ENCODE data around the gene RPL27A. TPM values are rescaled to one million over a fixed set of nuclear protein-coding genes. Genes with fewer than 3 reads are reported as not detected.

RPL27A gene
- total and polyA plus RNA-seq, 2 donors (not counting 1 experiment from before 2014, with no cell fraction given): 1,009 to 1,473 TPM

DNA sequence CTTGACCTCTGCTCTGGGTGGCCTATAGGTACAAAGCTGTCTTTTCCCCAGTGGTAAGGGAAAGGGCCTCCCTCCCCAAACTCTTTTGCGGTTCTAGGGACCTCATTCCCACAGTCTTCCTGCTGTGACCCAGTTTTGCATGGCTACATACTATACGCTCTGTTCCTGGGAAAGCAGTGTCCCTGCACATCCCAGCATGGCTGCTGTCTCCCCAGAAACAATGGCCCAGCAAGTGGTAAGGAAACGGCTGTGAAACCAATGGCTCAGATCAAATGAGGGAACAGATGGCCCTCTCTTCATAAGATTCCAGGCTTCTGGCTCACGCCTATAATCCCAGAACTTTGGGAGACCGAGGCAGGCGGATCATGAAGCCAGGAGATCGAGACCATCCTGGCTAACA, 41.1 kb downstream of the RPL27A start:
- H3K27me3 ChIP-seq (replicated peaks in 1 of 4; ENCODE audit: control extremely low read depth in 1 of 4, control insufficient read depth in 3 of 4, insufficient read depth in 4 of 4, low read length in 3 of 4): no peaks in the 10 kb centered on the region
- no peak overlapping the region for H3K4me3 ChIP-seq (ENCODE audit: control extremely low read depth in 1 of 5, extremely low read depth in 1 of 5, insufficient read depth in 1 of 5, low read depth in 2 of 5, low read length in 4 of 5)
- DNase-seq: no peak
- H3K4me1 ChIP-seq (ENCODE audit: control insufficient read depth in 2 of 2, insufficient read depth in 2 of 2, low read length in 2 of 2): peaks cover 2% of the 10 kb centered on the region in 2 donors
- no peak overlapping the region for H2AFZ ChIP-seq (ENCODE audit: insufficient read depth, low read depth, low read length, poor library complexity, severe bottlenecking)
- H3K9me3 ChIP-seq (ENCODE audit: control extremely low read depth in 1 of 3, control insufficient read depth in 2 of 3, insufficient read depth in 1 of 3, low read length in 2 of 3): no peaks in the 10 kb centered on the region
- no peaks in the 10 kb centered on the region for H3K79me2 ChIP-seq (ENCODE audit: control insufficient read depth, insufficient read depth, low read length)
- Mint-ChIP-seq H3K4me1 (peaks cover 2% of the 10 kb centered on the region), H3K4me3 (no peak overlapping the region), H3K27ac (no peak overlapping the region), H3K27me3 (peaks cover 10% of the 10 kb centered on the region), H3K9me3 (ENCODE audit: insufficient read depth) (no peaks in the 10 kb centered on the region)
- CTCF ChIA-PET: interaction anchor here (1.3 kb wide), 1 partner anchor 8 kb away, joined by 4 read pairs; no protein-coding TSS in a partner anchor
- no peak for TF ChIP-seq EZH2 (IDR thresholded peaks at IDR 0.05; ENCODE audit: borderline replicate concordance, insufficient read depth, low read depth, low read length, poor library complexity, severe bottlenecking)
- TF ChIP-seq, protein P1, sequence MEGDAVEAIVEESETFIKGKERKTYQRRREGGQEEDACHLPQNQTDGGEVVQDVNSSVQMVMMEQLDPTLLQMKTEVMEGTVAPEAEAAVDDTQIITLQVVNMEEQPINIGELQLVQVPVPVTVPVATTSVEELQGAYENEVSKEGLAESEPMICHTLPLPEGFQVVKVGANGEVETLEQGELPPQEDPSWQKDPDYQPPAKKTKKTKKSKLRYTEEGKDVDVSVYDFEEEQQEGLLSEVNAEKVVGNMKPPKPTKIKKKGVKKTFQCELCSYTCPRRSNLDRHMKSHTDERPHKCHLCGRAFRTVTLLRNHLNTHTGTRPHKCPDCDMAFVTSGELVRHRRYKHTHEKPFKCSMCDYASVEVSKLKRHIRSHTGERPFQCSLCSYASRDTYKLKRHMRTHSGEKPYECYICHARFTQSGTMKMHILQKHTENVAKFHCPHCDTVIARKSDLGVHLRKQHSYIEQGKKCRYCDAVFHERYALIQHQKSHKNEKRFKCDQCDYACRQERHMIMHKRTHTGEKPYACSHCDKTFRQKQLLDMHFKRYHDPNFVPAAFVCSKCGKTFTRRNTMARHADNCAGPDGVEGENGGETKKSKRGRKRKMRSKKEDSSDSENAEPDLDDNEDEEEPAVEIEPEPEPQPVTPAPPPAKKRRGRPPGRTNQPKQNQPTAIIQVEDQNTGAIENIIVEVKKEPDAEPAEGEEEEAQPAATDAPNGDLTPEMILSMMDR (IDR thresholded peaks at IDR 0.05): no peak
- WGBS (ENCODE audit: insufficient coverage): 92% methylated on average over 4 of the region's 7 CpGs
- no peak overlapping the region for H3K4me2 ChIP-seq (replicated peaks; ENCODE audit: low read depth, low read length, poor library complexity, severe bottlenecking)
- POLR2A ChIA-PET: no interaction called here
- no peak for ATAC-seq (ENCODE audit: low read depth)
- H3K27ac ChIP-seq (ENCODE audit: low read length in 2 of 2): no peak overlapping the region
- no peaks in the 10 kb centered on the region for H4K20me1 ChIP-seq (ENCODE audit: control insufficient read depth, insufficient read depth, low read length, poor library complexity, severe bottlenecking)
- intact Hi-C loops (cut with micrococcal nuclease): no loop called here
- no peak overlapping the region for H3K9ac ChIP-seq (ENCODE audit: low read length)
- H3K36me3 ChIP-seq (replicated peaks in 1 of 2; ENCODE audit: control extremely low read depth in 1 of 2, control insufficient read depth in 1 of 2, extremely low read depth in 1 of 2, insufficient read depth in 2 of 2, low read length in 1 of 2): no peaks in the 10 kb centered on the region

GRCh38 chr11:8724682-8725081, 42.1 kb downstream of the RPL27A start:
- WGBS (ENCODE audit: insufficient coverage): 74% methylated on average over 7 of the region's 7 CpGs
- Histone ChIP-seq H3K9ac (ENCODE audit: low read length) (no peak overlapping the region), H3K9me3 (ENCODE audit: control extremely low read depth in 1 of 3, control insufficient read depth in 2 of 3, insufficient read depth in 1 of 3, low read length in 2 of 3) (no peaks in the 10 kb centered on the region), H3K4me3 (ENCODE audit: control extremely low read depth in 1 of 5, extremely low read depth in 1 of 5, insufficient read depth in 1 of 5, low read depth in 2 of 5, low read length in 4 of 5) (no peak overlapping the region), H3K27ac (ENCODE audit: low read length in 2 of 2) (no peak overlapping the region), H3K4me2 (replicated peaks; ENCODE audit: low read depth, low read length, poor library complexity, severe bottlenecking) (no peak overlapping the region), H4K20me1 (ENCODE audit: control insufficient read depth, insufficient read depth, low read length, poor library complexity, severe bottlenecking) (no peaks in the 10 kb centered on the region), H3K4me1 (ENCODE audit: control insufficient read depth in 2 of 2, insufficient read depth in 2 of 2, low read length in 2 of 2) (no peaks in the 10 kb centered on the region), H3K27me3 (replicated peaks in 1 of 4; ENCODE audit: control extremely low read depth in 1 of 4, control insufficient read depth in 3 of 4, insufficient read depth in 4 of 4, low read length in 3 of 4) (peaks cover 0 to 2% (median 0%) of the 10 kb centered on the region in 4 experiments), H3K79me2 (ENCODE audit: control insufficient read depth, insufficient read depth, low read length) (no peaks in the 10 kb centered on the region), H3K36me3 (replicated peaks in 1 of 2; ENCODE audit: control extremely low read depth in 1 of 2, control insufficient read depth in 1 of 2, extremely low read depth in 1 of 2, insufficient read depth in 2 of 2, low read length in 1 of 2) (no peaks in the 10 kb centered on the region), H2AFZ (ENCODE audit: insufficient read depth, low read depth, low read length, poor library complexity, severe bottlenecking) (no peak overlapping the region)
- CTCF ChIA-PET: no interaction called here
- ATAC-seq (ENCODE audit: low read depth) (no peak), DNase-seq (no peak)
- TF ChIP-seq, protein P1 (IDR thresholded peaks at IDR 0.05): no peak
- TF ChIP-seq EZH2 (IDR thresholded peaks at IDR 0.05; ENCODE audit: borderline replicate concordance, insufficient read depth, low read depth, low read length, poor library complexity, severe bottlenecking): no peak
- Mint-ChIP-seq H3K27ac (no peak overlapping the region), H3K4me3 (no peak overlapping the region), H3K9me3 (ENCODE audit: insufficient read depth) (no peaks in the 10 kb centered on the region), H3K4me1 (no peaks in the 10 kb centered on the region), H3K27me3 (peaks cover 10% of the 10 kb centered on the region)
- intact Hi-C loops (cut with micrococcal nuclease): no loop called here
- POLR2A ChIA-PET: no interaction called here

Data from B cell (primary cell).